GM10266 (cell line): ENCODE data around the gene CHADL.

Source experiments
- DNase-seq: peaks from one replicate; pipeline ENCODE4 v3.0.0; 2012; ENCODE audit errors: extremely low spot score
- TF ChIP-seq, protein P1 (sequence below): IDR thresholded peaks from 2 replicates; pipeline ENCODE4 v1.5.1; 2012; ENCODE audit warnings: mild to moderate bottlenecking, low read depth; ENCODE audit not compliant: control insufficient read depth, insufficient read depth; ENCODE audit errors: missing control alignments

The CHADL gene, protein sequence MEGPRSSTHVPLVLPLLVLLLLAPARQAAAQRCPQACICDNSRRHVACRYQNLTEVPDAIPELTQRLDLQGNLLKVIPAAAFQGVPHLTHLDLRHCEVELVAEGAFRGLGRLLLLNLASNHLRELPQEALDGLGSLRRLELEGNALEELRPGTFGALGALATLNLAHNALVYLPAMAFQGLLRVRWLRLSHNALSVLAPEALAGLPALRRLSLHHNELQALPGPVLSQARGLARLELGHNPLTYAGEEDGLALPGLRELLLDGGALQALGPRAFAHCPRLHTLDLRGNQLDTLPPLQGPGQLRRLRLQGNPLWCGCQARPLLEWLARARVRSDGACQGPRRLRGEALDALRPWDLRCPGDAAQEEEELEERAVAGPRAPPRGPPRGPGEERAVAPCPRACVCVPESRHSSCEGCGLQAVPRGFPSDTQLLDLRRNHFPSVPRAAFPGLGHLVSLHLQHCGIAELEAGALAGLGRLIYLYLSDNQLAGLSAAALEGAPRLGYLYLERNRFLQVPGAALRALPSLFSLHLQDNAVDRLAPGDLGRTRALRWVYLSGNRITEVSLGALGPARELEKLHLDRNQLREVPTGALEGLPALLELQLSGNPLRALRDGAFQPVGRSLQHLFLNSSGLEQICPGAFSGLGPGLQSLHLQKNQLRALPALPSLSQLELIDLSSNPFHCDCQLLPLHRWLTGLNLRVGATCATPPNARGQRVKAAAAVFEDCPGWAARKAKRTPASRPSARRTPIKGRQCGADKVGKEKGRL

DNA sequence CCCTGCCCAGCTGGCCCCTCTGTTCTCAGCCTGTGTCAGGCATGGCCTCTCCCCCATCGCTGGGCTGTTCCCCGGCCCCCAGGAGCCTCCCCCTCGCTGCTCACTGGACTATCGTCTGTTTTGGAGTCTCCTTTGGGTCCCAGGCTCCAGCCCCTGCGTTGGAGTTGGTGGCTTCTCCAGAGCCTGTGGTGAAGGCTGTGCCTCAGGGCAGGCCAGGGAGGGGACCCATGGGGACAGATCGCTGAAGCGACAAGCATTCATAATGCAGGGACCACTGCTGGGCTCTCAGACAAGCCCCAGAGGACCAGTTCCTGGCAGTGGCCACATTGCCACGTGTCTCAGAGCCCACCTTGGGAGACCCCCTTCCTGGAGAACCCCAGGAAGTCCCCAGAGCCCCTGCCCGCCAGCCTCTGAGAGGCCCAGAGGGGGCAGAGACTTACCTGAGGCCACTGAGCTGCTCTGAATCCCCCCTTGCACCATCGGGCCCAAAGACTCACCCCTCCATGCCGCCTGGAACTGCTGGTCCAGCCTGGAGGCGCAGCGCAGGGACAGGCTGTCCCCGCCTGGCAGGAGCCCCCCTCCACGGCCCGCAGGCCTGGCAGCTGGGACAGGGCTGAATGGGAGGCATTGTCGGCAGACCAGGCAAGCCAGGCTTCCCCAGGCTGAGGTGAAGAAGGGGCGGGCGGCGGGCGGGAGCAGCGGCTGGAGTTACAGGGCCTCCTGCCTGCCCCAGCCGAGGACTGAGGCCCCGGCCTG is at the start of gene CHADL:
TSS of gene CHADL (minus strand) at position 555 of the 756 bp plus-strand sequence. CDS start at position 505, 50 bp downstream.
- DNase-seq: no peak
- TF ChIP-seq, protein P1, sequence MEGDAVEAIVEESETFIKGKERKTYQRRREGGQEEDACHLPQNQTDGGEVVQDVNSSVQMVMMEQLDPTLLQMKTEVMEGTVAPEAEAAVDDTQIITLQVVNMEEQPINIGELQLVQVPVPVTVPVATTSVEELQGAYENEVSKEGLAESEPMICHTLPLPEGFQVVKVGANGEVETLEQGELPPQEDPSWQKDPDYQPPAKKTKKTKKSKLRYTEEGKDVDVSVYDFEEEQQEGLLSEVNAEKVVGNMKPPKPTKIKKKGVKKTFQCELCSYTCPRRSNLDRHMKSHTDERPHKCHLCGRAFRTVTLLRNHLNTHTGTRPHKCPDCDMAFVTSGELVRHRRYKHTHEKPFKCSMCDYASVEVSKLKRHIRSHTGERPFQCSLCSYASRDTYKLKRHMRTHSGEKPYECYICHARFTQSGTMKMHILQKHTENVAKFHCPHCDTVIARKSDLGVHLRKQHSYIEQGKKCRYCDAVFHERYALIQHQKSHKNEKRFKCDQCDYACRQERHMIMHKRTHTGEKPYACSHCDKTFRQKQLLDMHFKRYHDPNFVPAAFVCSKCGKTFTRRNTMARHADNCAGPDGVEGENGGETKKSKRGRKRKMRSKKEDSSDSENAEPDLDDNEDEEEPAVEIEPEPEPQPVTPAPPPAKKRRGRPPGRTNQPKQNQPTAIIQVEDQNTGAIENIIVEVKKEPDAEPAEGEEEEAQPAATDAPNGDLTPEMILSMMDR: no peak

DNA sequence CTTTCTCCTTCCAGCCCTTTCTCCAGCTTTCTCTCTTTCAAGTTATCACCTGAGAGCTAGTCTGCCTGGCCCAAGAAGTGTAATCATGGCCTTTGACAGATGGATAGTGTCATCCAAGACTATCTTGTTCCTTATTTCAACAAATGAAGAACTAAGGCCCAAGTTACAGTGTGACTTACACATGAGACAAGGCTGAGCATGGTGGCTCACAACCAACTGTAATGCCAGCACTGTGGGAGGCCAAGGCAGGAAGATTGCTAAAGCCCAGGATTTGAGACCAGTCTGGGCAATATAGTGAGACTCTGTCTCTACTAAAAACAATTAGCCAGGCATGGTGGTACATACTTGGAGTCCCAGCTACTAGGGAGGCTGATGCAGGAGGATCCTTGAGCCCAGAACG is 48.9 kb upstream of the CHADL start:
- TF ChIP-seq, protein P1: no peak
- no peak for DNase-seq

DNA sequence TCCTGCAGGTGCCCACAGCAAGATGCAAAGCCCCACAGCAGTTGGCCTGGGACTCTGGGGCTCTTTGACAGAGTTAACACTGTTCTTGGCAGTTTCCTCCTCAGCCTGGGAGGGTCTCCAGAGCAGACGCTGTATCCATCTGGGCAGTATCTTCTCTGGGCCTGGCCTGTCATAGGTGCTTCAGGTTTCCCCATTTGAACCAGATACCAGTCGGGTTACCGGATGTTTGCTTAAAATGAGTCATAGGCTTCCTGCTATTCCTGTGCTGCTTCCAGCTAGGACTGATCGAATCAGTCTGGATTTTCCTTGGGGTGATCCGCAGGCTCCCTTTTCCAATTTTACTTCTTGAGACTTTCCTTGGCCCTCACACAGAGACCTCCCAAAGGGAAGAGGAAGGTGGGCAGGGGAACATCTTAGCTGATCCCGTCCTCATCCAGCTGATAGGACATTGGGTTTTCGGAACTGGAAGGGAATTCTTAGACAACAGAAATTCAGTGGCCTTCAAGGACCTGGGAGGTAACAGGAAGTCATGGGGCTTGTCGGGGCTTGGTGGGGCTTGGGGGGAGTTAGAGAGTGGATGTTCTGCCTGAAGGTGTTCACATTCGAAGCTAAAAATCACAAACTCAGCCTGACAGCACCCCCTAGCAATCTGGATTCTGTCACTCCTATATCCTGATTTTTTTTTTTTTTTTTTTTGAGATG is 47.7 kb upstream of the CHADL start:
- no peak for DNase-seq
- TF ChIP-seq, protein P1: no peak

DNA sequence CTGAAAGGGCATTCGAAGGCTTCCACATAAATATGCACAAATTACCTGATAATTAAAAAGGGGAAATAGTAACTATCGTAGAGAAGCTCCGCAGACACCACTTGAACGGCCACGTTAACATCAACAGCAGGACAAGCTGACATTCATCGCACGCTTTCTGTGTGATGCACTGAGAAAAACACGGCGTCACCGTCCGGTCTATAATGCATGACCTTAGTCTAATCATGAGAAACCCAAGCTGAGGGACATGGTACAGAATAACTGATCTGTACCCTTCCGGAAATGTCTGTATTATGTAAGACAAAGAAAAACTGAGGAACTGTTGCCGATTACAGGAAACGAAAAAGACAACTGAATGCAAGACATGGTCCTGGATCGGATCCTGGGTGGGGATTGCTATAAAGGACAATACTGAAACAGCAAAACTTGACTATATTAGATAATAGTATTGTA is 45.9 kb upstream of the CHADL start:
- DNase-seq: peak; percentile 43
- TF ChIP-seq, protein P1: no peak

DNA sequence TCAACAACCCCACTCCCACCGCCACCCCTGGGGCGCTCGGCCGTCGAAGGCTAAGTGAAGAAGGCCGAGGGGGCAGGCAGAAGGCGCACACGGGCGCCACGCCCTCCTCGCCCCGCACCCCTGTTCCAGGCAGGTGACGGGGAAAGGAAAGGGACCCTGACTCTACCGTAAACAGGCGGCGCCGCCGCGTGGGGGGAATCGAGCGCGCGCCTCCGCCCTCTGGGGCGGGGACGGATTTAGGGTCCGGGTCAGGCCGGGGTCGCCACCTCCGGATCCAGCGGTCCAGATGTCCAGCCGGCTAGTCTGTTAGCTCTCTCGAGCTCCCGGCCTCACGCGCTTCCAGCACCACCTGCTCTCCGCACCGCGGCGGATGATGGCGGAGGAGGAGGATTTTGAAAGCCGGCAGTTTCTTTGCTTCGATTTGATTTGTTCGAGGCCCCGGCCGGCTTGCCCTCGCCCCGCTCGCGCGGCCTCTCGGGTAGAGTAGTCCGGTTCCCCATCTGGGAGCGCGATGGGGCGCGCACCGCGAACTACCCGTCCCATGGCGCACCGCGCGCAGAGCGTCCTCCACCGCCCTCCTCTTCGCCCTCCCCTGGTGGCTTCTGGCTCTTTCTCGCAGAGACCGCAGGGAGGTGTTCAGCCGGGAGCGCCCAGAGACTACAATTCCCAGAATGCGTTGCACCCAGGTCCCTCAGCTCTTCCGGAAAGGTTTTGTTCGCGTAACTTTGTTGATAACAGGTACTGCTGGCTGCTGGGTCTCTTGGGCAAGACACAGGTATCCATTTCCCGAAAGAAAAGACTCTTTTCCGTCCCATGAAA is 45.3 kb upstream of the CHADL start, which contains the start of gene RANGAP1:
TSS of gene RANGAP1 (minus strand) at position 368 of the 819 bp plus-strand sequence. CDS start 5,143 bp downstream, outside the sequence.
- peak; percentile 97 for DNase-seq
- TF ChIP-seq, protein P1: no peak

DNA sequence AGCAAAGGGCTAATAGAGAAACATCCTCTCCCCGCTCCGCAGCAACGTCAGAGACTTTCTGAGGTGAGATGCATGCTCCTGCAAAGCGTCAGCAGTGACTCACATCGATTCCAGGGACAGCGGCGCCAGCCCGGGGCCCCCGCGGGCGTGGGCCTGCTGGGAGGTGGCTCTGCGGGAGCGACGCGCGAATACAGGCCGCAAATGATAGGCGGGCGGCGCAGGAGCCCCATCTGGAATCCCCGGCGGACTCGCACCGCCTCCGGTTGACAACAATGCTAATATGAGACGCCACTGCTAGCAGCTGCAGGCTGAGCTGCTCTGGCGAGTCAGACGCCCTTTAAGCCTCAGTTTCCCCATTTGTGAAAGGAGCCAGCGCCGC is 44.7 kb upstream of the CHADL start:
- DNase-seq: peak; percentile 77
- TF ChIP-seq, protein P1: no peak
